MM.1S (cell line): ENCODE measurements around the gene IFIT5.

Experiments
- DNase-seq: peaks from one replicate; pipeline ENCODE4 v3.0.0-alpha.2; 2015
- H2AFZ ChIP-seq: fragments of 300-600 bp; sonication (generic); 2 replicates; pipeline ENCODE4 v1.6.0; 2016; ENCODE audit warnings: antibody characterized with exemption, low read length
- H3F3A ChIP-seq: fragments of 300-600 bp; sonication (generic); 2 replicates; pipeline ENCODE4 v1.6.1; 2016; ENCODE audit warnings: mild to moderate bottlenecking, antibody characterized with exemption, low read length, moderate library complexity, mixed read lengths; ENCODE audit not compliant: insufficient read depth
- H3K27ac ChIP-seq: fragments of 300-600 bp; sonication (generic); 2 replicates; pipeline ENCODE4 v1.5.1; 2016; ENCODE audit warnings: mild to moderate bottlenecking, low read length
- H3K27me3 ChIP-seq: fragments of 300-600 bp; sonication (generic); replicated peaks from 2 replicates; pipeline ENCODE4 v1.6.0; 2016; ENCODE audit warnings: low read length; ENCODE audit not compliant: insufficient read depth
- H3K36me3 ChIP-seq: fragments of 300-600 bp; sonication (generic); replicated peaks from 2 replicates; pipeline ENCODE4 v1.6.1; 2016; ENCODE audit warnings: mild to moderate bottlenecking, low read length, mixed read lengths; ENCODE audit not compliant: insufficient read depth
- H3K4me1 ChIP-seq: fragments of 300-600 bp; sonication (generic); 2 replicates; pipeline ENCODE4 v1.6.1; 2016; ENCODE audit warnings: low read length, mixed read lengths
- H3K4me2 ChIP-seq: fragments of 300-600 bp; sonication (generic); 2 replicates; pipeline ENCODE4 v1.6.0; 2016; ENCODE audit warnings: low read depth, low read length
- H3K4me3 ChIP-seq: fragments of 300-600 bp; sonication (generic); 2 replicates; pipeline ENCODE4 v1.5.1; 2016; ENCODE audit warnings: low read length, mixed read lengths
- H3K79me2 ChIP-seq: fragments of 300-600 bp; sonication (generic); 2 replicates; pipeline ENCODE4 v1.6.1; 2016; ENCODE audit warnings: mixed run types, low read length, mixed read lengths
- H3K9ac ChIP-seq: fragments of 300-600 bp; sonication (generic); 2 replicates; pipeline ENCODE4 v1.6.1; 2016; ENCODE audit warnings: low read length, mixed read lengths
- H3K9me2 ChIP-seq: fragments of 300-600 bp; sonication (generic); replicated peaks from 2 replicates; pipeline ENCODE4 v1.6.1; 2016; ENCODE audit warnings: mild to moderate bottlenecking, low read length, mixed read lengths; ENCODE audit not compliant: insufficient read depth
- H3K9me3 ChIP-seq: fragments of 300-600 bp; sonication (generic); replicated peaks from 2 replicates; pipeline ENCODE4 v1.6.1; 2016; ENCODE audit warnings: mild to moderate bottlenecking, low read length, mixed read lengths; ENCODE audit not compliant: insufficient read depth
- H4K20me1 ChIP-seq: fragments of 300-600 bp; sonication (generic); 2 replicates; pipeline ENCODE4 v1.6.1; 2016; ENCODE audit warnings: mild to moderate bottlenecking, low read length, moderate library complexity, mixed read lengths; ENCODE audit not compliant: insufficient read depth
- EZH2 ChIP-seq: fragments of 300-600 bp; sonication (generic); optimal IDR thresholded peaks from 2 replicates; pipeline ENCODE3; 2017; ENCODE audit warnings: low read depth, mild to moderate bottlenecking, antibody characterized with exemption, low read length, mixed read lengths
- EZH2phosphoT487 ChIP-seq: fragments of 300-600 bp; sonication (generic); IDR thresholded peaks from 2 replicates; pipeline ENCODE4 v1.6.1; 2018; ENCODE audit warnings: antibody characterized with exemption, low read length
- TF ChIP-seq, protein P1 (sequence below): fragments of 300-600 bp; sonication (generic); IDR thresholded peaks from 2 replicates; pipeline ENCODE4 v1.5.1; 2016; ENCODE audit warnings: antibody characterized with exemption, low read length, mixed read lengths

The IFIT5 gene

GRCh38 chr10:89379103-89379502 is 35.3 kb upstream of the IFIT5 start:
- Histone ChIP-seq H3F3A (no peaks in the 10 kb centered on the region), H3K27me3 (no peaks in the 10 kb centered on the region), H3K36me3 (no peaks in the 10 kb centered on the region), H2AFZ (no peak overlapping the region), H3K4me2 (no peak overlapping the region), H4K20me1 (no peaks in the 10 kb centered on the region), H3K79me2 (no peaks in the 10 kb centered on the region), H3K27ac (no peak overlapping the region), H3K4me3 (no peak overlapping the region), H3K9me3 (no peaks in the 10 kb centered on the region), H3K4me1 (no peaks in the 10 kb centered on the region), H3K9me2 (no peaks in the 10 kb centered on the region), H3K9ac (no peak overlapping the region)
- no peak for DNase-seq
- TF ChIP-seq, protein P1, sequence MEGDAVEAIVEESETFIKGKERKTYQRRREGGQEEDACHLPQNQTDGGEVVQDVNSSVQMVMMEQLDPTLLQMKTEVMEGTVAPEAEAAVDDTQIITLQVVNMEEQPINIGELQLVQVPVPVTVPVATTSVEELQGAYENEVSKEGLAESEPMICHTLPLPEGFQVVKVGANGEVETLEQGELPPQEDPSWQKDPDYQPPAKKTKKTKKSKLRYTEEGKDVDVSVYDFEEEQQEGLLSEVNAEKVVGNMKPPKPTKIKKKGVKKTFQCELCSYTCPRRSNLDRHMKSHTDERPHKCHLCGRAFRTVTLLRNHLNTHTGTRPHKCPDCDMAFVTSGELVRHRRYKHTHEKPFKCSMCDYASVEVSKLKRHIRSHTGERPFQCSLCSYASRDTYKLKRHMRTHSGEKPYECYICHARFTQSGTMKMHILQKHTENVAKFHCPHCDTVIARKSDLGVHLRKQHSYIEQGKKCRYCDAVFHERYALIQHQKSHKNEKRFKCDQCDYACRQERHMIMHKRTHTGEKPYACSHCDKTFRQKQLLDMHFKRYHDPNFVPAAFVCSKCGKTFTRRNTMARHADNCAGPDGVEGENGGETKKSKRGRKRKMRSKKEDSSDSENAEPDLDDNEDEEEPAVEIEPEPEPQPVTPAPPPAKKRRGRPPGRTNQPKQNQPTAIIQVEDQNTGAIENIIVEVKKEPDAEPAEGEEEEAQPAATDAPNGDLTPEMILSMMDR = no peak
- no peak for TF ChIP-seq EZH2phosphoT487
- TF ChIP-seq EZH2 = no peak

GRCh38 chr10:89382757-89383156 is 31.6 kb upstream of the IFIT5 start:
- DNase-seq = no peak
- H3K9ac ChIP-seq = no peak overlapping the region
- H3K9me3 ChIP-seq = no peaks in the 10 kb centered on the region
- H3K4me2 ChIP-seq = no peak overlapping the region
- no peaks in the 10 kb centered on the region for H3F3A ChIP-seq
- no peak overlapping the region for H3K4me3 ChIP-seq
- no peak overlapping the region for H2AFZ ChIP-seq
- no peaks in the 10 kb centered on the region for H3K79me2 ChIP-seq
- H4K20me1 ChIP-seq = no peaks in the 10 kb centered on the region
- TF ChIP-seq EZH2 (no peak), EZH2phosphoT487 (no peak)
- H3K27me3 ChIP-seq = no peaks in the 10 kb centered on the region
- no peaks in the 10 kb centered on the region for H3K4me1 ChIP-seq
- H3K9me2 ChIP-seq = no peaks in the 10 kb centered on the region
- H3K27ac ChIP-seq = no peak overlapping the region
- H3K36me3 ChIP-seq = no peaks in the 10 kb centered on the region

- Histone ChIP-seq H3K9ac (no peak overlapping the region), H2AFZ (no peak overlapping the region), H3K36me3 (no peaks in the 10 kb centered on the region), H3K27me3 (no peaks in the 10 kb centered on the region), H3K9me2 (no peaks in the 10 kb centered on the region), H3K4me3 (no peak overlapping the region), H3K4me2 (no peak overlapping the region), H3F3A (no peaks in the 10 kb centered on the region), H3K79me2 (no peaks in the 10 kb centered on the region), H3K27ac (no peak overlapping the region), H4K20me1 (no peaks in the 10 kb centered on the region), H3K9me3 (no peaks in the 10 kb centered on the region), H3K4me1 (no peaks in the 10 kb centered on the region)
- no peak for TF ChIP-seq EZH2phosphoT487
- TF ChIP-seq EZH2 = no peak
- TF ChIP-seq, protein P1 = no peak
- DNase-seq = no peak
Measured at GRCh38 chr10:89384474-89385340, 29.7 kb upstream of the IFIT5 start.

GRCh38 chr10:89388806-89389205 is 25.6 kb upstream of the IFIT5 start:
- Histone ChIP-seq H3K4me2 (no peak overlapping the region), H3K4me1 (peaks cover 19% of the 10 kb centered on the region), H3K79me2 (no peaks in the 10 kb centered on the region), H3K4me3 (no peak overlapping the region), H3K9me3 (no peaks in the 10 kb centered on the region), H3K27me3 (no peaks in the 10 kb centered on the region), H3K27ac (no peak overlapping the region), H2AFZ (no peak overlapping the region), H3F3A (peaks cover 28% of the 10 kb centered on the region), H4K20me1 (no peaks in the 10 kb centered on the region), H3K9ac (no peak overlapping the region), H3K36me3 (no peaks in the 10 kb centered on the region), H3K9me2 (no peaks in the 10 kb centered on the region)
- TF ChIP-seq EZH2phosphoT487 (no peak), EZH2 (no peak)
- TF ChIP-seq, protein P1 = no peak
- DNase-seq = no peak
